NCI-H2196 (cell line): Measurements from ENCODE around the gene HDAC7.

Experiments
- DNase-seq: peaks from one replicate; lab custom pipeline; 2025; ENCODE audit not compliant: unreplicated experiment; lab: John Stamatoyannopoulos, UW

HDAC7 gene

DNA sequence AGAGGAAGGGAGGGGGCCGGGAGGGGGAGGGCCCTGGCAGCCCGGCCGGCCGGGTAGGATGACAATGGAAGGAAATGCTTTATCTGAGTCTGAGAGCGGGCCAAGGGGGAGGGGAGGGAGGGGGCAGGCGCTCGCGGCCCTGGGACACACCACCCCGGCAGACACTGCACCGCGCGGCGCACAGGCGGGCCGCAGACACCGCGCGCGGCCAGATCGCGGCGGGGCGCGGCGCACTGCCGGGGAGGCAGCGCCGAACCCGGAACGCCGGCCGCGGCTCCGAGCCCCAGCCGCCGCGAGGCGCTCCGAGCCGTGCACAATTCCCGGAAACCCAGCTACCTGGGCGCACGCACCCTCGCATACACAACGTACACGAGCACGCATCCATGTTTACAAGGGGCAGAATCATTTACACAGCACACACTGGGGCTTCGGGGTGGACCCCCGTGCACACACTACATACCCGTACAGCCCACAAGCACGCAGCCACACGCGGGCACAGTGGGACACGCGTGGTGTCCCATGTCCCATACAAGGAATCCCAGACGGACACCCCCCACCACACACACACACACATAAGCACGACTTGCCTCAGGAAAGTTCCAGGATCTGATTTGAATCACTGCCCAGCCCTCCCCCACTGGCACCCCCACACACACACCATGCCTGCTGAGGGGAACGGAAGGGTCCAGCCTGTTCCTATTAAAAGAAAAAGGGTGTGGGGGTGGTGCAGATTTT, at the start of gene HDAC7:
HDAC7 (minus strand) TSS at position 8 of the 735 bp plus-strand sequence. CDS start 118 bp downstream, outside the sequence.
- peak; percentile 43 for DNase-seq

DNA sequence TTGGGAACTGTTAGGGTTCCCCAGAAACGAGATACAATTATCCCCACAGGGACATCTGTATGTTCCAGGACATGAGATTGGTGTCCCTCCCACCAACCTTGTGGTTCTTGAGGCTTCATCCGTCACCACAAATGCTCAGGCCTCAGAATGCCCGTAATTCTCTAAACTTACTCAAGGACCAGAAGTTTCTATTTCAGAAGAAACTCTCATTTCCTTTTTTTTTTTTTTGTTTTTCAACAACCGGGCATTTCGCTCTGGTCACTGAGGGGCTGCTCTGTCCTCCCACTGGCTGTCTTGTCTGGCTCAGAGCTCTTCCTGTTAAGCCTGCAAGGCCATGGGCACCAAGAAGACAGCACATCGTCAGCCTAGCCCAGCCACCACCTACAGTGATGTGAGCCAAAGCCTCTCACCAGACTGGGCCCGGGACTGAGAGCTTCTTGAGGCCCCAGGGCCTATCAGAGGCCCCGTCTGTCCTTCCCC, 48.9 kb upstream of the HDAC7 start:
- no peak for DNase-seq

DNA sequence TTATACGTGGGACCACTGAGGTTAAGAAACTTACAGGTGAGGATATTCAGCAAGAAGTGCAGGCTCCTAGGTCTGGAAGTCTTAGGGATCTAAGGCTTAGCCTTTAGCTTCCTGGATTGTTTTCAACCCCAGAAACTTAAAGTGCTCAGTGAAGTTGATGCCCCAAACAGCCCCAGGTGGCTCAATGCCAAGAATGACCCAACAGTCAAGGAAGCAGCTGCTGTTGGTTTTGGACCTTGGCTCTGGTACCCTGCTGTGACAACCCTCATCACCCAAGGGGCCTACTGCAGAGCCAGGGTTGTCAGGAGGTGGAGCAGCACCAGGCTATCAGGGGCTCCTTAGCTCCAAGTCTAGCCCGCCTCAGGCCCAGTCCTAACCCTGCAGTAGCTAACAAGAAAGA, 48.3 kb upstream of the HDAC7 start:
- no peak for DNase-seq

DNA sequence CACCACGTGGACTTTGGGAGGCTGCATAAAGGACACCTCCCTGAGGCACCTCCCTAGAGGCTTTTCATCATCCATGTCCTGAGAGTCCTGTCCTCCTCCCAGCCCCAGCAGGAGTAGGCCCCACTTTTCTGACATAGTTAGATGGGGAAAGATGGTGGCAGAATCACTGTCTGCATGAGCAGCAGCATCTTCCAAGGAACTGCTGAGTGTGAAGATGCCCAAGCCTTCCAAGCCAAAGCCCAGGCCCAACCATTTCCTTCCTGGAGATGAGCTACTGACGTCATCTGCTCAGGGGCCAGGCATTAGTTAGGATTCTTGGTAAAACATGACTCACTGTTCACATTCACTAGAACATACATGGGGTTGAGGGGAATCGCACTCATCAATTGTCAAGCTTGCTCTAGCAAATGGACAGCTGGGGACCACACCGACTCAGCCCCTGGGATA, 47.8 kb upstream of the HDAC7 start:
- DNase-seq: no peak

DNA sequence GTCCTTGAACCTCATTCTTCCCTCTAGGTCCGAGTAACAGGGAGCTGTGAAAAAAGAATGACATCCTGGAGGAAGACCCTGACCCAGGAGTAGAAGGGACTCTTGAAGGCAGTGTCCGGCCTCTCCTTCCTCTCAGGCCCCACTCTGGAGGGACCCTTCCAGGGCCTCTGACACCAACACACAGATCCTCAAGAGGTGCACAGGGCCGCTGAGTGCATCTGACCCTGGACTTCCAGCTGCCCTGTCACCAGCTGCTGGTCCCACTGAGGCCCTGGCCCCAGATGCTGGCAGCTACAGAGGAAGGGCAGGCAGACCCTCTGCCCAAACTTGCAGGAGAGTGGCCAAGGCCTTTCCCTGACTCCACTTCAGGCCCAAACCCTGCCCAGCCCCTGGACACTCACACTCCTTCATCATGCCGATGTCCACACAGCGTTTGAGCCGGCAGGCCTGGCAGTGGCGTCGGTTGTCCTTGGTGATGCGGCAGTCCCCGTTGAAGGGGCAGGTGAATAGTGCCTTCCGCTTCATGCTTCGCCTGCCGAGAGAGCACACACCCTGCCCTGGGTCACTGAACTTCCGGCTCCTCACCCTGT, 45.0 kb upstream of the HDAC7 start:
- DNase-seq: no peak

DNA sequence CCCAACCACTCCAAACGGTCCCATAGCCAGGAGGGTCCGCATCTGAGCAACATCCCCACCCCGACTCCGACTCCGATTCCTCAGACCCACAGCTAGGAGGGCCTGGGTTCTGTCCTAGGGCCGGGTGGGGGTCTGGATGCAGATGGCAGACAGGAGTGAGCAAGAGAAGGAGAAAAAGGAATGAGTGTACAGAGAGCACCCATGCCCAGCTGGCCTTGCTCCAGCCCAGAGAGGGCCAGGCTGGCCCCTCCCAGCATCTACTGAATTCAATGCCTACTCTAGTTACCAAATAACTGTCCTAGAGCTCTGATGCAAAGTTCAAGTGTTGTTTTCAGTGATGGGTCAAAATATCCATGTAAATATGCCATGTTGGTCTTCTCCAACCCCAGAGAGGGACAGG, 44.3 kb upstream of the HDAC7 start:
- DNase-seq: no peak

DNA sequence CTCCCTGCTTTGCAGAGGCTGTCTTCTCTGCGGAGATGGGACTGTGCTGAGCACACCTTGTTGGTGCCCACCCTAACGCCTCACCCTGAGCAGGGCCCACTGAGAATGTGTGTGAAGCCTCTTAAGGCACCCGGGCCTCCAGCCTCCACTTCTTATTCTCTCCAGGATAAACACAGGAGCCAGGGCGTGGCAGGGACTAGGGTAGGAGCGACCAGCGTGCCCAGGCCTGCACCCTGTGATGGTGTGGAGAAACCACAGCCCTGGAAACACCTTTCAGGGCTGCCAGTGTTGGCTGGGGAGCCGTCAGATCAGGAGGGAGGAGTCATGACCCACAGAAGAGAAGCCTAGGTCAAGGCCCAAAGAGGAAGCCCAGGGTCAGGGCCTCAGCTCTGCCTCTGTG, 43.8 kb upstream of the HDAC7 start:
- DNase-seq: no peak

DNA sequence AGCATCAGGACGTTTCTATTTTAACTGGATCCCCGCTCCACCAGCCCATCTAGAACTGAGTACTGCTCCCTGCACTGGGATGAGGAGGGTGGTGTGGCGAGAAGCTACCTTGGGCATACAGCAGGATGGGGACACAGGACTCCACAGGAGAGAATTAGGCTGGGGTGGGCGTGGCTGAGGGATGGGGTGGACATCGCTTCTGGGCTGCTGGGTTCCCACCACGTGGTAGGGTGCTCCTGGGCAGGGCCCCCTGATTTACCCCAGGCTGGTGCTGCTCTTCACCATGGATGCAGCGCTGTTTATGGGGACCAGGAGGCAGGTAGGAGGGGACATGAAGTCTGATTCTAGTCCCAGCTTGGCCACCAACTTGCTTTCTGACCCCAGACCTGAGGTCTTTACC, 43.2 kb upstream of the HDAC7 start:
- no peak for DNase-seq

DNA sequence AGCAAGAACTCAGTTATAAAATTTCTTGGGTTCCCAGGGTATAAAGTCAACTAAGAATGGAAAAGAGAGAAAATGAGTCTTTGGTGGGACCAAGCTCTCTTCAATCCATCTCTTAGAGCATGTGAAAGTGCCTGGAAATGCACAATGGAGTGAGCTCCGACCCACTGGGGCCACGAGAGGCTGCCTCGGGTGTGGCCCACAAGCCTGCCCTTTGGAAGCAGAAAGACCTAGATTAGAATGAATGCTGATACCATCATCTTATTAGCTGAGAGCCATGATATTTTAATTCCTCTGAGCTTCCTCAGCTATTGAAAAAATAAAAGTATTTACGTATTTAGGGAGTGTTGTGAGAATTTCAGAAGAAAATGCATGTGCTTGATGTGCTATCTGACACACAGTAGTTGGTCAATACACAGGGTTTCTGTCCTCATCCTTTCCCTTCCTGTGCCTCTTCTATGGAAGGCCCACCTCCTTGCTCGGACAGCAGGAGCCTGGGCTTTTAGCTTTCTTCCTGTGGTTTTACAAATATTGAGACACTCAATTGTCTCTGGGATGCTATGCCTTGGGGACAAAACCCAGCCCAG, 42.6 kb upstream of the HDAC7 start:
- no peak for DNase-seq

DNA sequence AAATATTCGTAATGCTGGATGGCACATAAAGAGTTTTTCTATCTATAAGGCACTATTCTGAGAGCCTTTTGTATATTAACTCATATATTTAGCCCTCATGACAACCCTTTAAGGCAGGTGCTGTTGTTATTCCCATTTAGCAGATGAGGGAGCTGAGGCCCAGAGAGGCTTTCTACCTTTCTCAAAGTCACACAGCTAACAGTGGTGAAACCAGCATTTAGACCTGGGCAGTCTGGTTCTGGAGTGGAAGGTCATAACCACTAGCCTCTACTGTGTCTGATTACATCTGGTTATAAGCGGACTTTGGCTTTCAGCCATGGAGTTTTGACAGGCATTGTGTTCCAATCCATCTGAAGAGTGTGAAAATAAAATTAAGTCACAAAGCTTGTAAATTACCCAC, 41.2 kb upstream of the HDAC7 start:
- DNase-seq: no peak

DNA sequence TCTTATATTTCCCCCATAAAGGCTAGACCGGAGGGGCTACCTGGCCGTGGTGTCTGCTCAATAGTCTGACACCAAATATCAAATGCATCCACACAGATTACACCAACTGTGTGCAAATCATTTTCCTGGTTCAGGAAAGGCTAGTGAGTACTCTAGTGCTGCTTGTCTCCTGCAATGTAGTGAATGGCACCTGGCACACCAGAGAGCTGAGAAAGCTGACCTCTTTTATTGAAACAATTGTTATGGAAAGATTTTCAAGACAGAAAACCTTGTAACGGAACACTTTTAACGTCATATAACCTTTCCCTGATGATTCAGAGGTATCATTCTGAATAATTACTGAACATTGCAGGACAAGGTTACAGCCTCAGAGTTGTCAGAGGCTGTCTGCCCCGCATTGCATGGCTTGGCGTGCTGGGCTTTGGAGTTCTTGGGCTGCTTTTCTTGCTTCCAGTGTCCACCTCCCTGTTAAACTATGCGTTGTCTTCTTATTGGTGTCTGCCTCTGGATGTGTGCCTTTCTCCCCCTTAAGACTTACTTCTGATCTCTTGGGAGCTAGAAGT, 40.7 kb upstream of the HDAC7 start:
- DNase-seq: no peak

DNA sequence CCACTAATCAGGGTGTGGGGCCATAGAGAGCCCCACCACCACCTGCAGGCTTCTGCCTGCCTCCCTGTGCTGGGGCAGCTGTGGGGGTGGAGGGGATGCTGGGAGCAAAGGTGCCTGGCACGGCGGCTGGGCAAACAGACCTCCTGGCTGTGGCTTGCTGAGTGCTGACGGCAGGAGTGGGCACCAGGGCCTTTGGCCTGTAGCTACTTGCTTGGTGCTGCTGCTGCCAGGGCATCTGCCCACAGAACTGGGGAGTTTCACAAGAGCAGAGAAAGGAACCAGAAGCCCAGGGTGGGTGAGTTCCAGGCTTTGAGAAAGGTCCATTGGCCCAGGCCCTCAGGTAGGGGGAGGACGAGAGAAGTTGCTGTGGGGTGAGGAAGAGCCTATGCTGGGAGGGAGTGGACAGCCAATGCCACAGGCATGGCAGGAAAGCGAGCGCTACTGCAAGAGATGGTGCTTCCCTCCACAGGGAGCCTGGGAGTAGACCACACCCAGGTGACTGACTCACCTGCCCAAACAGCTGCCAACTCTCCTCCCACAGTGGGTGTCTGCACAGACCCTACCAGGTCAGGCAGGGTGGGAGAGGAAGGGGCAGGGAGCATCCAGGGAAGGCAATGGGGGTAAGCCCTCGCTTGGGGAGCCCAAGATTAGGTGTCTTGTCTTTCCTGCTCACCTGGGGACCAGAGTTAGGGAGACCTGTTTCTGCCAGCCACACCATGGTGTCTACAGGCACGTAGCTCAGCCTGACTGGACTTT, 39.0 kb upstream of the HDAC7 start:
- no peak for DNase-seq

DNA sequence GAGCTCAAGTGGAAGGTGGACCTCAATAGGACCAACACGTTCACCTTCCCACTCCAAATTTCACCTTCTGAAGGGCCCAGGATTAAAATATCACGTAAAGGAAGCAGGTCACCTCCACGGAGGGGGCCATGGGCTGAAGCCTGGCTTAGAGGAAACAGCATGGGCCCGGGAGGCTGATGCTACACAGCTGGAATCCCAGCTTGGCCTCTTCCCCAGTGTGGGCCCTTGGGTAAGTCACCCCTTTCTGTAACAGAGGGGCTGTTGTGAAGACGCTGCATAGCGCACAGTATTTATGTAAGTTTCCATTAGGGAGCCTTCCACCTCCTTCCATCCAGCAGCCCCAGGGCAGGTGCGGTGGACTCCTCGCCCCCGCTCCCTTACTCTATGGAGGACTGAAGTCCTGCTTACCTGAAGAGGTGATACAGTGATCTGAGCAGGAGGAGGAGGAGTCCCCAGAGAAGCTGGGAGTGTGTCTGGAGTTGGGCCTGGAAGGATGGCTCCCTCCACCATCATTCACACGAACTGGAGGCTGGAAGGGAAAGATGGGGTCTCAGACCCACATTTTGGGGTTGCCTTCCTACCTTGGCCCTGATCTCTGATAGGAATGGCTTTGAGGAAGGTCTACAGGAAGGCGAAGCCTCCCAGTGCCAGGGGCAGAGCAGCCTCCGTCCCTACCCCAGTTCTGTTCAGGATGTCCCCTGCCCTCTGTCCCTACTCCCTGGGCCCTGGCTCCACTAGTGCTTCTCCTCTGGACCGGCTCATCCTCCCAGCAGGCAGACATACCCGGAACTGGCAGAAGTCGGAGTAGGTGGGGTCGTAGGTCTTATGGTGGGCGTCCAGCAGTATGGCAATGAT, 37.2 kb upstream of the HDAC7 start:
- DNase-seq: no peak

DNA sequence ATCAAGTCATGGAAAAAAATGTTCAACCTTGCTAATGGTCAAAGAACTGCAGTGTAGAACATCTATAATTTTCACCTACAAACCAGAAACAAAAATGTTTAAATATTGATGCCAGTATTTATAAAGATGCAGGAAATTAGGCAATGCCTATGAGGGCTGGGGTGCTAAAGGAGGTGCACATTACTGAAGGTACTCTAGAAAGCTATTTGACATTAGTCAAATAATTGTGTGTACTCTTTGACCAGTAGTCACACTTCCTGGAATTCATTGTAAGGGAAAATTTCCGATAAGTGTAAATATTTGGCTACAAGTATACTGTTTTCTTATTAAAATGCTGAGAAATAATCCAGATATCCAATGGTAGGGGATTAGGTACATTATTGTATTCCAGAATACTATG, 36.4 kb upstream of the HDAC7 start:
- no peak for DNase-seq

DNA sequence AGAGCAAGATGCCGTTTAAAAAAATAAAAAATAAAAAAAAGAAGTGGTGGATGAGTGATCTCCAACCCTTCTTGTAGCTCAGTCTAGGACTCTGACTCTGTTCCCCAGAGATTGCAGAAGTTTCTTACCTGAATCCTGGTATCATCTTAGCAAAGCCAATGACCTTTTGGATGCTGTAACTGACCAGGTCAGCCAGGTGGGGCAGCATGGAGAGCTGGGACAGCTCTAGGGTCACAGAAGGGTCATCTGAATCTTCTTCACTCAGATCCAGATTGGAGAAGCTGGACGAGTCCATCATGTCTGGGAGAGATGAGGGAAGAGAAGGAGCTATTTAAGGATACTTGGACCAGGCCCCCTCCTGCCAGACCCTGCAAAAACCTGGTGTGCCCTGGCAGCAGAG, 35.8 kb upstream of the HDAC7 start:
- DNase-seq: no peak

DNA sequence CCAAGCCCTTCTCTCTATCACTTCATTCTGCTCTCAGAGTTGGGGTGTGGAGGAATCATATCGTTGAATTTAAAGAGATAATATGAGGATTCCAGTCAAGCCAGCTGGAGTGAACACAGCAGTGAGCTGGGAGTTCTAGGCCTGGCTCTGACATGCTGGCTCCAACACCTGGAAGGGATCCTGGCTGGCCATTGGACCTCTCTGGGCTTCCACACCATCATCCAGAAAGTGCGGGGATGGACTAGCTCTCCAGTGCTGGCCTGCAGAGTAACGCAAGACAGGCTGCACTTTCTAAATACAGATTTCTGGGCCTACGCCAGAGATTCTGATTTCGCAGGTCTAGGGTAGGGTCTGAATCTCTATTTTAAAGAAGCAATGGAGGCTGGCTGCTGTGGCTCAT, 34.8 kb upstream of the HDAC7 start:
- DNase-seq: no peak

DNA sequence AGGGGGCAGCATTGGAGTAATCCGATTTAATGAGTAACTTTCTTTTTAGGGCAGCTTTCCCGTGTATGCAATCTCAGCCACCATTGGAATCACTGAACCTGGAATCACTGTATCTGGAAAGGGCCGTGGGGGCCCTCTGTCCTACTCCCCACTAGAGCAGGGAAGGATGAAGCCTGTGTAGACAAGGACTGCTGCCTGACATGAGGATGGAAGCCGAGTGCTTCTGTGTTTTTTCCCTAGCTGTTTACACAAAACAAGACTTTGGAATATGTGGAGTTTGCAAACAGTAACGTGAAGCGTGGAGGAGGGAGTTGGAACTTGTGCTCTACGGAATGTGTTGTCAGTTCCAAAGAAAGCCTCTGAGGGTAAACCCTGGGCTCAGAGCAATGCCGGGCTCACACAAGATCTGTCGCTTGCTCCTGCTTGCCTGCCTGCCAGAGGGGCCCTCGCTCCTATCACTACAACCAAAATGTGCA, 32.4 kb upstream of the HDAC7 start:
- no peak for DNase-seq

DNA sequence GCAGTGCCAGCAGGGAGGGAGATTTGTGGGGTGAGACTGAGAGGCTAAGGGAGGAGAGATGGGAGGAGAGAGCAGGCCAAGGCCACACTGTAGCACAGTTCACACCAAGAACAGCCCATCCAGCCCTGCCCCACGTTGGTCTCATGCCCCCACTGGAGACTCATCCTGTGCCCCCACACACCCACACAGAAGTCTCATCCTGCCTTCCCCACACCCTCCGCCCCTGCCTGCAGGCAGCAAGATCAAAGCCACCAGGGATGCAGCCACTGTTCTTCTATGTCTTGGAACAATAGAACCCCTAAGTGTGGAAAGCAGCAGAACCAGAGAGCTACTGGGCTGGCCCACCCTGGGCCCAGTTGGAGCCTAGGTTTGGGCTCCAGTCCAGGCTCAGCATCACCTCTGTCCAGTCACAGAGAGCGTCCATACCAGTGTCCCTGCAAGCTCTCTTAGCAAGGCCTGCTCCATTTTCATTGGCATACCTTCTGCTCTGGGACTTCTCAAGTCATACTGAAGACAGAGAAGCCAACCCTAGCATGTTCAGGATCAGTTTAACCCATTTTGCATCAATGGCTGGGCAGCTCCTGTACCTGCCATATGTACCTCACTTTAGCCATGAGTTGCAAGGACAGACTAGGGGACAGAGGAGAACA, 31.7 kb upstream of the HDAC7 start:
- DNase-seq: no peak

DNA sequence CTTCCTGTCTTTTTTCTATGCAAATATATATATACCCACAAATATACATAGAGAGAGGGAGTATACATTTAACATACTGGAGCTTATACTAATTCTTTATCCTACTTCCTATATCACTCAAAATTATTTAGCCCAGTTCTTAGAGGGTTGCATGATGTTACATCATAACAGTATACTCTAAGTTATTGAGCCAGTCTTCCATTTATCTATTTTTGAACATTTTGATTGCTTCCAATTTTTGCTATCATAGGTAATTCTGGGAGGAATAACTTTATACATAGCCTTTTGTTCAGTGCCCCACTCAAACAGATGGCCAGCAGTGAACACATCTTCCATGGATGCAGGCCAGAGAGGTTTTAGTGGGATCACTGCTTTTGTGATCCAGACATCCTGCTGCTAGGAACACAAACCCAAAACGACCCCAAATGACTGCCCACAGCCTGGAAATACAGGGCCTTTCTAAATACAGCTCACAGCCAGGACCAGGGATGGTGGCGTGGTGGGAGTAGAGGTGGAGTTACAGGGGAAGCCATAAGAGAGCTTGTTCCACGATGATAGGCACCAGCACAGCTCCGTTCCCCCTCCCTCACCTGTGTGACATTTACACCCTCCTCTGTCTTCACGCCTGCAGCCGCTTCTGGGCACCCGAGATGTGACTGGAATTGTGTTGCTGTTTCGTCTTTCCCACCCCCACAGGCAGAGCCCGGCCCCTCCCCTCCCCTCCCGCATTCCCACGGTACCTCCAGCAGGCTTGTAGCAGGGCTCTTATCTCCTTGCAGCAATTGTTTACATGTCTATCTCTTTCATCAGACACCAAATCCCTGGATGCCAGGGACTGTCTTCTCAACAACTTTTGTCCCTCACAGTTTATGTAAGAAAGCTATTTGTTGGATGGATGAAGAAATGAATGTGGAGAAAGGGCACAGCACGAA, 30.7 kb upstream of the HDAC7 start:
- no peak for DNase-seq
